ENCODE measurements around the gene PUDP.

The PUDP gene

DNA sequence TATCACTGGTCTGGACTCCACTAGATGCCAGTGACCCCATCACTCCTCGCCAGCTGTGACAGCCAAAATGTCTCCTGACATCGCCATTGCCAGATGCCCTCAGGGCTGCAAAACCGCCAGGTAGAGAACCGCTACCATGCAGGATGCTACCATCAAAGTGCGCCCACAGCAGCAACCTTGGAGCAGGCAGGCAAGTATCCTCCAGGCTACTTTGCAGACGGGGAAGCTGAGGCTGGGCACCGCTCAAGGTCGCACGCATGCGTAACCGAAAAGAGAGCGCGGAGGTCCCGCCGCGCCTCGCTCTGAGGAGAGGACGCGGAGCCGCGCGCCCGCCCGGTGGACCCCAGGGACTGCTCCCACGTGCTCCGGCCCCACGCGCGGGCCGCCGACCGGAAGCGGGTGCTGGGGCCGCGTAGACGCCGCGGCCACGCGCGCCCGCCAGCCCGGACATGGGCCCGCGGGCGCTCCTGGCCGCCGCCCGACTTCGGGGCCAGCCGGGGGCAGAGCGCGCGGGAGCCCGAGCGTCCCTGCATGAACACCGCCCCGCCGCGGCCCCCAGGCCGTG lies 458 bp downstream of the PUDP start, which contains the start of gene STS:
Gene STS, plus strand, starts transcription at position 300 of the 565 bp plus-strand sequence. CDS start 105,488 bp downstream, outside the sequence.
- DNase-seq (ENCODE audit: low read depth): peak; percentile 25
- peak within 1 kb of the TSS; percentile 76 for H3K4me3 ChIP-seq (ENCODE audit: low read depth, low read length)
- TF ChIP-seq, protein P1, sequence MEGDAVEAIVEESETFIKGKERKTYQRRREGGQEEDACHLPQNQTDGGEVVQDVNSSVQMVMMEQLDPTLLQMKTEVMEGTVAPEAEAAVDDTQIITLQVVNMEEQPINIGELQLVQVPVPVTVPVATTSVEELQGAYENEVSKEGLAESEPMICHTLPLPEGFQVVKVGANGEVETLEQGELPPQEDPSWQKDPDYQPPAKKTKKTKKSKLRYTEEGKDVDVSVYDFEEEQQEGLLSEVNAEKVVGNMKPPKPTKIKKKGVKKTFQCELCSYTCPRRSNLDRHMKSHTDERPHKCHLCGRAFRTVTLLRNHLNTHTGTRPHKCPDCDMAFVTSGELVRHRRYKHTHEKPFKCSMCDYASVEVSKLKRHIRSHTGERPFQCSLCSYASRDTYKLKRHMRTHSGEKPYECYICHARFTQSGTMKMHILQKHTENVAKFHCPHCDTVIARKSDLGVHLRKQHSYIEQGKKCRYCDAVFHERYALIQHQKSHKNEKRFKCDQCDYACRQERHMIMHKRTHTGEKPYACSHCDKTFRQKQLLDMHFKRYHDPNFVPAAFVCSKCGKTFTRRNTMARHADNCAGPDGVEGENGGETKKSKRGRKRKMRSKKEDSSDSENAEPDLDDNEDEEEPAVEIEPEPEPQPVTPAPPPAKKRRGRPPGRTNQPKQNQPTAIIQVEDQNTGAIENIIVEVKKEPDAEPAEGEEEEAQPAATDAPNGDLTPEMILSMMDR (conservative IDR thresholded peaks at IDR 0.05; ENCODE audit: low read depth, low read length): no peak

DNA sequence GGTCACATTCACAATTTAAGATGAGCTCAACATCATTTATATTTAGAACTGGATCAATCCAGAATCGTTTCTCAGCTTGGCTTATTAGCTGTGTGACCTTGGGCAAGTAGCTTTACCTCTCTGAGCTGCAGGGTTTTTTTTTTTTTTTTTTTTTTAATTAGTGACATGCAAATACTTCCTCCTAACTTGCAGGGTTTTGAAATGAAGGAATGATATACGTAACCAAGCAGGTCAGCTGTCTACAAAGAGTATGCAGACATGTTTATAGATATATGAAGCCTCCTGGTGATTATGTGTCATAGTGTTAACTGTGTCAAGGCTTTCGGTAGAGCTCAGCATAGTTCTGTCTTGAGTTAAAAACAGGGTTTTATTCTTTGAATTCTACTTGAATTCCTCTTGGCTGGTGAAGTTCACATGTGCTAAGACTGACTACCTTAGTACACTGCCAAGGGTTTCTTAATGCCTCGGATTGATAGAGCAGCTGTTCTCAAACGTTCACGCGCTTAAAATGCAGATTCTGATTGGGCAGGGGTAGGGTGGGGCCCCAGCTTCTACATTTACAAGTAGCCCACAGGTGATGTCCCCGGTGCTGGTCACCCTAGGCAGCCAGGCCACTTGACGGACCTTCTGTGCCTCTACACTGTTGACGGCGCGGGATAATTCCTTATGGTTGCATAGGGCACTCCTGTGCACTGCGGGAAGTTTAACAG lies 1.1 kb downstream of the PUDP start:
- peak; percentile 40 for DNase-seq (ENCODE audit: low read depth)
- peak overlapping the region; percentile 76 for H3K4me3 ChIP-seq (ENCODE audit: low read depth, low read length)
- TF ChIP-seq, protein P1 (conservative IDR thresholded peaks at IDR 0.05; ENCODE audit: low read depth, low read length): no peak

DNA sequence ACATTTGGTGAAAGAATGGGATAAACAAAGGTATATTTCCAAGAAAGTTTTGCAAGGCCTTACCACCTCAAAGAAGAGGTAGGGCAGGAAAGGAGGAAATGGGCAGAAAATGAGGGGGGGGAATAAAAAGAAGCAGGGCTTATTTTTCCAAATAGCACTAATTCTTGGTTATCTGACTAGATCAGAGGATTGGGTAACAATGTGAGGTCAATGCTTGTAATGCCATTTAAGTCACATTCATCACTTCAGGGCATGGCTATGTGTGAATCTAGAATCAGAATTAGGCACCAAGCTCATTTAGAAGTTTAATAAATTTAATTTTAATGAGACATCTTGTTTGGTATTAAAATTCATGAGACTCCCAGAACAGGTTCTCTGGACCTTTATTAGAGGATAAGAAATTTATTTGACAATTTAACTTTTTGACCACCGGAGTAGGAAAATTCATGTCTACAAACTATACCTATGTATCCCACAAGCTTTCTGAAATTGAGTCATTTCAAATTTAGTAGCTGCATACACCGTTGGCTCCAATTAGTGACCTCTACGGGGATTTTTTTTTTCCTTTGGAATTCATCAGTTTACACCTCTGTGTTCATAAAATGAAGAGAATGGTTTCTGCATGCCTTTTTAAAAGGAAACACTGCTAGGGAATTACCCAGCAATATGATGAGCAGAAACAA lies 1.8 kb downstream of the PUDP start:
- no peak for DNase-seq (ENCODE audit: low read depth)
- no peak overlapping the region for H3K4me3 ChIP-seq (ENCODE audit: low read depth, low read length)
- TF ChIP-seq, protein P1 (conservative IDR thresholded peaks at IDR 0.05; ENCODE audit: low read depth, low read length): no peak

DNA sequence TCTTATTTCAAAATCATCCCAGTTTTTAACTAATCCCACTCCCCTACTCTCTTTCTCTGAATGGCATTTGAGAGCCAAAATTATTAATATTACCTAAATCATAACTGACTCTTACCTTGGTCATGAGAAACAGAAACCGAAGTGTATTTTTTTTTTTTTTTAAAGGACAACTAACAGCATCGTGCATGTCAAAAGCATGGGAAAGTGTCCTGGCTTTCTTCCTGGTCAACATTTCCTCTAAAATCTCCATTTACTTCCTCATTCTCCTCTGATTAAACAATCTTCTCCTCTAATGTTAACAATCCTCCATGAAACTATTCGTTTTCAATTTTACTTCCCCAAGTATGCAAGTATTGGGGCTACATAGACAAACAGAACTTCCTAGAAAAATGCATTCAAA lies 2.5 kb downstream of the PUDP start:
- DNase-seq (ENCODE audit: low read depth): no peak
- TF ChIP-seq, protein P1 (conservative IDR thresholded peaks at IDR 0.05; ENCODE audit: low read depth, low read length): no peak
- no peak overlapping the region for H3K4me3 ChIP-seq (ENCODE audit: low read depth, low read length)

DNA sequence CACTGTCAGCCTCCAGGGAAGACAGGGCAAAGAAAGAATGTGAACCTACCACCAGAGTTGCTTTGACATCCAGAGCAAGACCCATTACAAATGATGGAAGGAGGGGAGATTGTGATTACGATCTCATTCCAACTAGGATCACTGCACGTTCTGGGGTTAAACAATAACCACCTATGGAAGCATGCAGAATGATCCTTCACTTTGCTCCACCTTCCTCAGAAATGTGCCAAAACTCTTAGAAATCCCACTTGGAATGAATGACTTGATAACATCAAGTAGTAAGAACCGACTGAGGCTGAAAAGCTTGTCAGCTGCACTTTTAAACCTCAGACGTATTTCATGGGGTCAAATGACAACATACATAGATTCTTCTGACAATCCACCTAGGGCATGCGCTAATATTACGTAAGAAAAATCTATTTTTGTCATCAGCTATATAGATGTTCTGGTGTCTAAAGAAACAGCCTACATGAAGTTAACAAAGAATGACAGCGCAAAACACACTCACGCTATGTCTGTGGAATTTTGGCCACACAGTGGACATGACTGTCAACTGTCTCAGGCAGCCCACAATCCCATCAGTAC lies 3.9 kb downstream of the PUDP start:
- no peak for DNase-seq (ENCODE audit: low read depth)
- H3K4me3 ChIP-seq (ENCODE audit: low read depth, low read length): no peak overlapping the region
- TF ChIP-seq, protein P1 (conservative IDR thresholded peaks at IDR 0.05; ENCODE audit: low read depth, low read length): no peak

DNA sequence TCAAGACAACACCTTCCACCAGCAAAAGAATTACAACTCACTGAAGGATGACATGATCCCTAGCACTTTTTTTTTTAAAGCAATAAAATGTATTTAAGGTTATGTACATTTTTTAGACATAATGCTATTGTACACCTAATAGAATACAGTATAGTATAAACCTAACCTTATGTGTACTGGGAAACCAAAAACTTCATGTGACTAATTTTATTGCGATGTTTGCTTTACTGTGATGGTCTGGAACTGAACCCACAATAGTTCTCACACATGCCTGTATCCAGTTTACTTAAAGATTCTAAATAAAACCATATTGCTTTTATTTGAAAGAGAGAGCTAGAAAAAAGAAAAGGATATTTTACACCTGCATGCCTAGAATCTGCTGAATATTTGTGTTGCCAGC lies 4.9 kb downstream of the PUDP start:
- TF ChIP-seq, protein P1 (conservative IDR thresholded peaks at IDR 0.05; ENCODE audit: low read depth, low read length): no peak
- no peak for DNase-seq (ENCODE audit: low read depth)

More for the DNA sequence above, 4.9 kb downstream of the PUDP start:
- H3K4me3 ChIP-seq (ENCODE audit: low read depth, low read length): no peak overlapping the region

All from choroid plexus epithelial cell (primary cell).